CD4-positive, alpha-beta T cell treated with Interferon gamma for 1 hour (primary cell): ENCODE results near the gene STARD10.
A peak's percentile ranks its signal among the peaks of the same experiment; 100 is the strongest.
"Not testable (repeated sequence)": the region's sequence is repeated elsewhere in the genome, so short reads cannot be mapped to it uniquely, and the experiment has no call there.

Experiments
- DNase-seq: peaks from one replicate; pipeline ENCODE4 v3.0.0-alpha.2; 2020

Gene STARD10

DNA sequence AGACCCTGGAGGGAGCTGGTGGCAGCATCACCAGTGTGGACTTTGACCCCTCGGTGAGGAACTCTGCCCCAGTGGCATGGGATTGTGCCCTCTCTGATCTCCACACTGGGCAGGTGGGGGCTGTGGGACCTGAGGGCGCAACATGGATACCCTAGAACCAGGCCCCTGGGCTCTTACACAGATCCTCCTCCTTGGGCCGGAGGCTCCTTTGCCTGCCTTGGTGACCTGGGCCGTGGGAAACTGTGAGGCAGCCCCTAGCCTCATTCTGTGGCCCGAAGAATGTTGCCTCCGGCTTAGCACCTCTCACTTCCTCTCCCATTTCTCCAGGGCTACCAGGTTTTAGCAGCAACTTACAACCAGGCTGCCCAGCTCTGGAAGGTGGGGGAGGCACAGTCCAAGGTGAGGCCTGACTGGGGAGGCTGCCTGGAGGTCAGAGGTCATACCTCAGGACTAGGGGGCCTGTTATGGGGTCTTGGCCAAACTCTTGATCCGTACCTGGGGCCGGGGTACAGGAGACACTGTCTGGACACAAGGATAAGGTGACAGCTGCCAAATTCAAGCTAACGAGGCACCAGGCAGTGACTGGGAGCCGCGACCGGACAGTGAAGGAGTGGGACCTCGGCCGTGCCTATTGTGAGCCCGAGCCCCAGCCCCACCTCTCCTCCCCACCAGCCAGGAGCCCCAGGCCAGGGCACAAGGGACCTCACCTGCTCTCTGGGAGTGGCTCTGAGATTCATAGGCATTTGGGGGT lies 32.5 kb upstream of the STARD10 start:
- no peak for DNase-seq

DNA sequence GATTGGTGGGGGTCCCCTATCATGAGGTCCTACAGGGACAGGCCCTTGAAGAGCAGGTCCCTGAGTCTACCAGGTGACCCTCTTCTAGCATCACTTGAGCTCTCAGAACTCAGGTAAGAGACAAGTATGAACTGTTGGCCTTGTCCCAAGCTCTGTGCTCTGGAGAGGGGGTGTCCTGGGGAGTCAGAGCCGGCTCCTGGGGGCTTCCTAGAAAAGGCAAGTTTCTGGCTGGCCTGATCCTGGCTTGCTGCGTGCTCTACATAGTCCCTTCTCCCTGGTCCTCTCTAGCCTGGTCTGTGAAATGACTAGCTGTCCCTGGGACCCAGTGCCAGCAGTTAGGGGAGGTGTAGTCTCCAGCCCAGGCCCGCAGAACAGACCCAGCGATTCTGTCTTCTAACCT lies 31.8 kb upstream of the STARD10 start:
- no peak for DNase-seq

DNA sequence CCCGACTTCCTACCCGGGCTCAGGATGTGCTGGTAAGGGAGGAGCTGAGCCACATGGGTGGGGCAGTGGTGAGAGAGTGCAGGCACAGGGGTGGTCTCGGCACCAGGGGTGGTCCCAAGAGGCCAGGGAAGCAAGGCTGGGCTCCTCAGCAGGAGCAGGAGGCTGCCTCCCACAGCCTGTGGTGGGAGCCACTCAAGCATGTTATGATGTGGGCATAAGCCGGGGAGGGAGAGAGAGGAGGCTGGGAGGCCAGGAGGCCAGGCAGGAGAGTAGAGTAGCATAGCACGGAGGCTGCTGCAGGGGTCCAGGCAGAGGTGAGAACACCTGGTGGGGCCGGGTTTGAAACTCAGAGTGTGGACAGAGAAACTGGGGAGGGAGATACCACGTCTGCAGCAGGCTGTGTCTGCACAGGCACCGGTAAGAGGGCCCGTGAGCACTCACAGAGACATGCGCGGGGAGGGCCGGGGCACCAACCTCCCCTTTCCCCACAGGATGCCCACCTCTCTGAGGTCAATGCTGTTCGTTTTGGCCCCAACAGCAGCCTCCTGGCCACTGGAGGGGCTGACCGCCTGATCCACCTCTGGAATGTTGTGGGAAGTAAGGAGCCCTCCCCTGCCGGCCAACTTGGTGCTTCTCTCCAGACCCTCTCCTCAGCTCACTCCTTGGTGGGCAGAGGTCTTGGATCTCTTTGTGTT lies 31.1 kb upstream of the STARD10 start:
- no peak for DNase-seq

DNA sequence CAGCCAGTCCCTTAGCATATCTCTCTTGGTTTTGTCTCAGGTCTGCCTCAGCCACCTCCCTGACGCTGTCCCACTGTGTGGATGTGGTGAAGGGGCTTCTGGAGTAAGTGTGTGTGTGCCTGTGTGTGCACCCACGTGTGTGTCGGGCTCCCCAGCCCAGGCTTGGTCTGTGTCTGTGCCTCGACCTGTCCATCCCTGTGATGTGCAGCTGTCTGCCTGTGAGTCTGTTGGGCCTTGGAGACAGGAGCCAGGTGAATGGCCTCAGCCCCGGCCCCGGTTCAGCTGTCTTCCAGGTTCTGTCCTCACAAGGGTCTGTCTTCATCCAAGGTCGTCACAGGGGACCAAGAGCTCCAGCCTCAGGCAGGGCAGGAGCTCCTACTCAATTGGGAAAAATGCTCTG lies 30.2 kb upstream of the STARD10 start:
- DNase-seq, result no peak

DNA sequence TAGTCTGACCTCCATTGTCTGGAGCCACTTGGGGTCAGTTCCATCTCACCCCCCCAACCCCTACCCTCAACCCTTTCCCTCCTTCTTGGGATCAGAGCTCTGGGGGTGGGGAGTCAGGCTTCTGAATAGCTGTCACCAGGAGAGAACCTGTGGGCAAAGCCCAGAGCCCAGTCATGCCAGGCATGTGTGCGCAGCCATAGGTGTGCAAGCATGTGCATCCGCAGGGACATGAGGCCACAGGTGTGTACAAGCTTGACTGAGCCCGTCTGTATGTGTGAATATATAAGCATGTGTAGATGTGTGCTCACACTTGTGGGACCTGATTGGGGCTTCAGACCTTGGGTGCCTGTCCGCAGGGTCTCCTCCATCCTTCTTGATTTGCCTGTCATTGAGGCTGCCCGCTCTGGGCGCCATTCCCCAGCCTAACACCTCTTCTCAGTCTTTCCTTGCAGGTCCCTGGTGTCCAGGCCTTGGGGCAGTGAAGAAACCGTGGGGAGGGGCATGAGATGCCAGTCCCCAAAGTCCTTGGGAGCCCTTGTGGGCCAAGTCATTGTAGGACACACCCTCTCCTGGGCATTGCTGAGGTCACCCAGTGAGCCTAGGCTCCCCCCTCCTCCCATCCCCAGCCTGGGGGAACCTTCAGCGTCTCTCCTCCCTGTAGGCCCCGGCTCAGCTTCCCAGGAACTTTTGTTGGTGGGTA lies 29.4 kb upstream of the STARD10 start:
- DNase-seq, result no peak

DNA sequence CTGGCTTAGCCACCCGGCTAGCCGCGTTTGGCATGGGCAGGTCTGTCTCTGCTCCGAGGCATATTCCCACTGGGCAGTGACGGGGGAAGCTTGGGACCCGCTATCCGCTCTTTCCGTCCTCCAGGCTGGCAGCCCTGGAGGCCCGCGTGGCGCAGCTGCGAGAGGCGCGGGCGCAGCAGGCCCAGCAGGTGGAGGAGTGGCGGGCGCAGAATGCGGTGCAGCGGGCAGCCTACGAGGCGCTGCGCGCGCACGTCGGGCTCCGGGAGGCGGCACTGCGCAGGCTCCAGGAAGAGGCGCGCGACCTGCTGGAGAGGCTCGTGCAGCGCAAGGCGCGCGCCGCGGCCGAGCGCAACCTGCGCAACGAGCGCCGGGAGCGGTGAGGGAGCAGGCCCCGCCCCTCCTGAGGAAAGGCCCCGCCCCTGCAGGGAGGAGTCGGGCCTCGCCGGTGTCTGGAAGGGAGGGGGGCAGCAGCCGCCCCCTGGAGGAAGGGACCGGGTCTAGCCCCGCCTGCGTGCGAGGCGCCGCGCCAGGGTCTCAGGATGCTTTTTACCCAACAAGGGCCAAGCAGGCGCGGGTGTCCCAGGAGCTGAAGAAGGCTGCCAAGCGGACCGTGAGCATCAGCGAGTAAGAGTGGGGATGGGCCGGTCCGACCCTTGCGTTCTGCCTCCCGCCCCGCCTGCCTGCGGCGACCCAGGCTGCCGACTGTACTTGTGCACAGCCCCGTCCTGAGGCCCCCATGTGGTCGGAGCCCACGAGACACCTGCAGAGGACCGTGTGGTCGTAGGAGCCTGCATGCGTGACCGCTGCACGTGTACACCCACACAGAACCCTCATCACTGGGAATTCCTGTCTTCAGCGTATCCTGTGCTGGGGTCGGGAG lies 28.3 kb upstream of the STARD10 start:
- peak; percentile 90 for DNase-seq

DNA sequence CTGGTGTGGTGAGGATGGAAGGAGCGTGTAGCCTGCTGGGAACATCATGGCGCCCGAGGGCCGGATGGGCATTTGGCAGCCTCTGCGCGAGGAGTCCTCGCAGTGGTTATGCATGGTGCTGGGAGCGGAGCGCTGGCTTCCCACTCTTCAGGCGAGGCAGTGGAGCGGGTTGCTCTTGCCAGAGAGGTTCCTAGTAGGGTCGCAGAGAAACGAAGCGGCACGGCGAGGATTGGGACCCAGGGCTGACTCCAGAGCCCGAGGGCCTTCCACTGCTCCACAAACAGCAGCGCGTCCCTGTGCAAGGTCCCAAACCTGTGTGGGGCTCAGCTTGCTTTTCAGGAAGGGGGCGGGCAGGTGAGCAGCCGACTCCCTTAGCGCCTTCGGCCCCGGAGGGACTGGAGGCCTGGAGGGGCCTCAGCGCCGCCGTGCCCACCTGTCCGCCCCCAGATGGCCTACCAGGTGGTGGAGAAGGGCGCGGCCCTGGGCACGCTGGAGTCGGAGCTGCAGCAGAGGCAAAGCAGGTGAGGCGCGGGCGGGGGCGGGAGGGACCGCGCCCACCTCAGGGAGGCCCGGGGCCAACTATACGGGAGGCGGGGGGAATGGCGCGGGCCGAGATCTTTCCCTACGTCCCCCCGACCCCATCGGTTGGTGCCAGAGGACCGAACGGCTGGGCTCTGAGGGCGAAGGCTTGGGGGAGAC lies 27.5 kb upstream of the STARD10 start:
- DNase-seq, result no peak

DNA sequence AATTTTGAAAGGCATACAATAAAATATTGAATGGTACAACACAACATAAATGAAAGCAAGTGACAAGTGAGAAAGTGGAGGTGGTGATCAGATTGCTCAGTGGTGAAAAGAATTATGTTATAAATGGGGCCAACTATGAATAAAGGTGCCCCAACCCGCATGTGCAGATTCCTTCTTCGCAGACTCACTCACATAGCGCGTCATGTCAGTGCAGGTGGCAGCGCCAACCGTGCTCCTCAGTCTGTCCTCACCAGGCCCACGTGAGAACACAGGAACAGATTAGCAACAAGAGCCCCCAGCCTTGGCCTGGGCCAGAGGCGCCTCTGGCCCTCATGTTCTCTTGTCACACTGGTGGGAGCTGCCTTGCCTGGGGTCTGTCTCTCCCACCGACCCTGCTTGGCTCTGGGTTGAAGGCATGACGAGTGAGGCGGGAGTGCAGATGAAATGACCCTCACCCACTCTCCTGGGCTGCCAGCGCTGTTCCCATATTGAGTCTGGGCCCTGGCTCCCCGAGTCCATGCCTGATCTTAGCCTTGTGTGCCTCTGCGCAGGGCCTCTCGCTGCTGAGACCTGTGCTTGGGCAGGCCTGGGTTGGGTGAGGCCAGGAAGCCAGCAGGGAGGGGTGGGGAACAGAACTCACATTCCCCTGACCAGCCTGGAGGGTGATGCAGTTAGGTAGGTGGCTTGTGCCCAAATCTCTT lies 26.7 kb upstream of the STARD10 start:
- DNase-seq, result no peak

DNA sequence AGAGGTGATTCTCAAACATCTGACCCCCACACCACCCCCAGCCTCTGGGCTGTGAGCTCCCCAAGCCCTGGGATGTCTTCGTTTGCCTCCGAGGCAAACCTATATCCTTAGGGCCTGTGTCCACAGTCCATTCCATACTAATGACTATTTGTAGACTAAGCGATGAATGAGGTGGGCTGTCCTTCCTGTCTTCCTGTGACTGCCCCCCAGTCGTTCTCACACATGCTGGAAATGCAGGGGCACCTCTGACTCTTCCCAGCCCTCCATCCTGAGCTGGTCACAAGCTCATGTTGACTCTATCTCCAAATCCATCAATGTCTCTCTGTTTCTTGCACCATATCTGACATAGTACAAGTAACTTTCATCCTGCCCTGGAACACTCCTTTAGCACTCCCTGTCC lies 25.1 kb upstream of the STARD10 start:
- no peak for DNase-seq

DNA sequence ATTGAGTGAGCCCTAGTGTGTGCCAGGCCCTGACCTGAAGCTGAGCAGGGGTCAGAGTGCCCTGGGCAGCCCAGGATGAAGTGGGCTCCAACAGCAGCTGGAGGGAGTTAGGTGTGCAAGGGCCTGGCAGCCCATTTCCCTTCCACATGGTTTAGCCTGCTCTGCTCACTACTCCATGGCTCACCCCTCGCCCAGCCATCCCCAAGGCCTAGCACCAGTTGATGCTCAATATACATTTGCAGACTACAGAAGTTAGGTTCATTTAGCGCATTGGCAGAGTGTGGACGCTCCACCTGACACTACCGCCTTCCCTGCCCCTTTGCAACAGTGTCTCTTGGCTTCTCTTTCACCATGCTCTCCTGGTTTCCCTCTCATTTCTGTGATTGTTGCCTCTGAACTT lies 24.1 kb upstream of the STARD10 start:
- DNase-seq, result no peak

DNA sequence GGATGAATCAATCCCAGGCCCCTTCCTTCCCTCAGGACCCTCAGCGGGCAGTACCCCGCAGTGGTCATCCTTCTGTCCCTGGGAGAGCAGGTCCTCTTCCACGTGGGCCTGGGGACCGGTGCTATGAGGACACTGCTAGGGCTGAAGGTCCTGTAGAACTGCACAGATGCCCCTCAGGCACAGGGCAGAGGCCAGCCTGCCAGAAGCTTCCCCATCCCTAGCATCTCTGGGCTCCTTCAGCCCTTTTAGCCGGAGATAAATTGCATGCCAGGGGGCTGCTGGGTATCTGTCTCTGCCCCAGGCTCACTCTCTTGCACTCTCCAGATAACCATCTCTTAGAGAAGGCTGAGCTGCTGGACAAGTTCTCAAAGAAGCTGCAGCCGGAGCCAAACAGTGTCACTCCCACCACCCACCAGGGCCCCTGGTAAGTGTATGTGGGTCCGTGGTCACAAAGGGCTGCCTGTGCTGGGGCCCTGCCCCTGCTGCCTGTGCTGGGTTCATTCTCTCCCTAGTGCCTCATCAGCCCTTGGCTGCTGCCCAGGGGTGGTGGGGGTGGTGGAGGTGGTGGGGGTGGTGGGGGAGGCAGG lies 22.6 kb upstream of the STARD10 start:
- DNase-seq, result no peak

DNA sequence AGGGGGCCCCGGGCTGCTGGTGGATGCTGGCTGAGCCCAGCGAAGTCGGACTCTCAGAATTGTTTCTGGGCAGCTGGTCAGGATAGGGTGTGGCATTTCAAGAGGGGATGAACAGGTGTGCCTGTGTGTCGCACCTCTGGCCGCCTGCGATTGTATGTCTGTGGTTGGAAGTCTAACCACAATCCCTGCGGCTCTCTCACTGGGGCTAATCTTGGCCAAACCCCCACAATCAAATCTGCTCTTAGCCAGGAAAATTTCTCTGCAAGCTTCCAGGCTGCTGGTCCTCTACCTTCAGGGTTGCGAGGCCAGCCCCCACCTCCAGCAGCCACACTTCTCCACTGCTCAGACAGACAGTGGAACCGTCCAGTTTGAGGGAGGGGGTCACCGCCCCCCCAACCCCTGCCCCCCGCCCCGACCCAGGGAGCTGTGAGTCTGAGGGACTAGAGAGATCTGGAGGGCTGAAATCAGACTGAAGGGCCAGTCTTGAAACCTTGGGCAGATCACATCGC lies 21.3 kb upstream of the STARD10 start:
- no peak for DNase-seq

DNA sequence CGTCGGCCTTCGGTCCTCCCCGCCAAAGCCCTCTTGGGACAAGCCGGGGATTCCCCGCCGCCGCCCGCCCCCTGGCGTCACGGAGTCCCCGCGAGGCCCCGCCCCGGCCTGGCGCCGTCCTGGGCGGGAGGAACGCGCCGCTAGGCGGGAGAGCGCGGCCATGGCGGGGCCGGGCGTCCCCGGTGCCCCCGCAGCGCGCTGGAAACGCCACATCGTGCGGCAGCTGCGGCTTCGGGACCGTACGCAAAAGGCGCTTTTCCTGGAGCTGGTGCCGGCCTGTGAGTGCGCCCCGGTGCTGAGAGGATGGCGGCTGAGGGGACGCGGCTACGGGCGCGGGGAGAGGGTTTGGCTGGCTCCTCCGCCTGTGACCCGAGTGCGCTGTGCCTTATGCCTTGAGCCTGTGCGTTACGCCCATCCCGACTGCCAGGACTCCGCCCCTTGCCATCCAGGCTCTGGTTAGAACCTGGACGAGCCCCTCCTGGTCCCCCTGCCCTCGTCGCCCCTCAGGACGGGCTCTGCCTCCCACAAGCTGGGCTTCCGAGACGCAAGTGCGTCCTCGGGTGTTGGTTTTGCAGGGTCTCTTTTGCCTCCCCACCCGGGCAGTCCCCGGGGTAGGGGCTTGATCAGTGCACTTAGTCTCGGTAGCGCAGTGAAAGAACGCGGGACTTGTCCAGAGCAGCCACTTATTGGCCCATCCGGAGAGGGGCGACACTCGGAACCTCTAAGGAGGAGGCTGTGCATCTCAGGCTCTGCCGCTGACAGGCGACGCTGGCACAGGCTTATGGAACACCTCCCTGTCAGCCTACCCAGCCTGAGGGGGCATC lies 20.7 kb upstream of the STARD10 start, which contains the start of gene ATG16L2:
Gene ATG16L2 (plus strand): TSS at position 126 of the 824 bp plus-strand sequence. CDS start 35 bp downstream, at position 161.
- DNase-seq, result peak; percentile 85

DNA sequence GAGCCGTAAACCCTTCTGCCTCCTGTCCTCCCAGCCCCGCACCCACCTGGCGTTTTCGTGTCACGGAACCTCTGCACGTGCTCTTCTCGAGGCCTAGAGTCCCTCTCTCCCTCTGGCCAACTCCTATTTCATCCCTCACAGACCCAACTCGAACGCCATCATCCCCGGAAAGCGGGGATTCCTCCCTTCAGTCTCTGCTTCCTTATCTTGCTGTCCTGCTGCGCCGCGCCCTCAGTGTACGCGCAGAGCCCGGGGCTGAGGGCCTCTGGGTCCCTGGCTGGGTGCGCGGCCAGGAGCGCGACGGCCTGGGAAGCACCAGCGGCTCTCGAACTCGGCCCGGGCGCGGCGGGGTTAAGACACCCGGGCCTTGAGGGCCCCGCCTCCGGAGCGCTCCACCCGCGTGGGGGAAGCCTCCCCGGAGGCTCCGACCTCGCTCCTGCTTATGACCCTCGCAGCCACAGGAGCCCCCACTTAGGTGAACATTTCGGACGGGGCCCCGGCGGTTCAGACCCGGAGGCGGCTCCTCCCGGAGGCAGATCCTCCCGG lies 20.0 kb upstream of the STARD10 start:
- DNase-seq, result peak; percentile 82

DNA sequence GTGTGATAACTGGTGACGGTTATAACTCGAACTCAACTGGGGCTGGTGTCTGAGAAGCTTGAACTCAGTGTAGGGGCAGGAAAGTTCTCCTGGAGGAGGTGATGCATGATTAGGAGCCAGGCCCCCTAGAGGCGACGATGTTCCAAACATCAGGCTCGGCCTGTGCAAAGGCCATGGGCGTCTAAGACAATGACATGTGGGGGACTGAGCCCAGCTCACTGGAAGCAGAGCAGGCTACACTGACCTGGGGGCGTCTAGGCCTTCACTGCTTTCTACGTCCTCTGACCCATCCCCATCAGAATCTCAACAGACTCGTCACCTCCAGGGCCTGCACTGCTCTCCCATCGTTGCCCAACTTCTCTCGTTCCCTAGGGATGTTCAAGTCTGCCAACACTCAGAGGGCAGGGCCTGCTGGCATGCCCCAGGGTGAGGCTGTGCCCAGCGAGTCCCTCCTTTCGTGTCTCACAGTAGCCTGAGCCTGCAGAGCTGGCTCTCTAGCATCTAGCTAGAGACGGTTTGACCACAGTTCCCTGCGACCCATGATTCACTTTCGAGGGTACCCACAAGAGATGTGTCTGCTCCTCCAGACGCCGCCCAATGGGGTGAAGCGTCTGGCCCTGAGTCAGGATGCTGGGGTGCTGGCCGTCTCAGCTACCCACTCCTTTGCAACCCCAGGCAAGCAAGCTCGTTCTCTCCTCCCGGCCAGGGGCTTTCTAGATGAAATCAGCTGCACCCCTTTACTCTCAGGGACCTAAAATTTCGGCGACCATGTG lies 19.3 kb upstream of the STARD10 start:
- DNase-seq, result peak; percentile 67

DNA sequence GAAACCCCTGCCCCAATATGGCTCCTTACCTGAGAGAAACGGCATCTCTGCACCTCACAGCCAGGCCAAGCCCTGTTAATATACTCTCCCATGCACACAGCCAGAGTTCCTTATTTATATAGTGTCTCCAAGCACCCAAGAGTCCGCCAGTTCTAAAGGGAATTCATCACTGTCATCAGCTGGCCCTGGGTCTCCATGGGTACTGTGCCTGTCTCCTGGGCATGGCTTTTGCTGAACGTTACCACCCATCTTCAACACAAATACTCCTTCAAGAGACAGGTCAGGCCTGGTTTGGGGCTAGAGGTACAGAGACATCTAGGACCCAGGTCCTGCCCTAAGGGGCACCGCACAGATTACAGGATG lies 18.7 kb upstream of the STARD10 start:
- no peak for DNase-seq

DNA sequence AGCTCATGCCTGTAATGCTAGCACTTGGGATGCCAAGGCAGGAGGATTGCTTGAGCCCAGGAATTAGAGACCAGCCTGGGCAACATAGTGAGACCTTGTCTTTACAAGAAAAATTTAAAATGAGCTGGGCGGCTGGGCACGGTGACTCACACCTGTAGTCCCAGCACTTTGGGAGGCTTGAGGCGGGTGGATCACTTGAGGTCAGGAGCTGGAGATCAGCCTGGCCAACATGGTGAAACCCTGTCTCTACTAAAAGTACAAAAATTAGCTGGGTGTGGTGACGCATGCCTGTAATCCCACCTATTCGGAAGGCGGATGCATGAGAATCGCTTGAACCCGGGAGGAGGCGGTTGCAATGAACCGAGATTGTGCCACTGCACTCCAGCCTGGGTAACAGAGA lies 17.8 kb upstream of the STARD10 start:
- not testable (repeated sequence) for DNase-seq

DNA sequence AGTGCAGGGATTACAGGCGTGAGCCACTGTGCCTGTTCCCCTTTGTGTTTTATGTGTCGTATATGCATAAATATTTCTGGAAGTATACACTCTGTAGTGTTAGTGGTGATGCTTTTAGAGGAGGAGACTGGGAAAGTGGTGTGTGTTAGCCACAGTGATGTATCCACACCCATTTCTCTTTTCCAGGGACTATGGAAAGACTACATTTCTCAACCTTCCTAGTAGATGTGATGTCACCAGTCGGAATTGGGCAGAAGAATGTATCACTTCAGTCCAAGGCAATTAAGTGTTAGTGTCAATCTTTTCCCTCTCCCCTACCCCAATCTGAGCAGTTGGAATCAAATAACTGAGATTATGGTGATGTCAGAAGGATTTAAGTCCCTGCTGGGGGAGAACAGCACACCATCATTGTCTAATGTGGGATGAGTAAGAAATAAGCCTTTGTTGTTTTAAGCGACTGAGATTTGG lies 14.5 kb upstream of the STARD10 start:
- DNase-seq, result no peak

DNA sequence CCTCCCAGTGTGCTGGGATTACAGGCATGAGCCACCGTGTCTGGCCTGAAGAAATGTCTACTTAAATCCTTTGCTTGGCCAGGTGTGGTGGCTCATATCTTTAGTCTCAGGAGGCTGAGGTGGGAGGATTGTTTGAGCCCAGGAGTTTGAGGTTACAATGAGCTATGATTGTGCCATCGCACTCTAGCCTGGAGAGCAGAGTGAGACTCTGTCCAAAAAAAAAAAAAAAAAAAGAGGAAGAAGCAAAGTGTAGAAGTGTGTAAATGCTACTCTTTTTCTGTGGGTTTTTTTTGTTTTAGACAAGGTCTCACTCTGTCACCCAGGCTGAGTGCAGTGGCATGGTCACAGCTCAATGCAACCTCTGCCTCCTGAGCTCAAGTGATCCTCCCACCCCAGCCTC lies 13.9 kb upstream of the STARD10 start:
- no peak for DNase-seq
